Gastrocnemius medialis (tissue), 4 donors: ENCODE measurements around the gene SEMA5B.

Experiments used
- CTCF ChIP-seq, 5 experiments: fragments of 450-650 bp in 3 of 5; fragments of 200-600 bp in 2 of 5; sonication (generic) in 2 of 5; IDR thresholded peaks in 4 of 5; conservative IDR thresholded peaks in 1 of 5; 1 replicate in 4 of 5; 2 replicates in 1 of 5; pipeline ENCODE4 v1.5.1; 2016 to 2019; ENCODE audit warnings: antibody characterized with exemption in 5 of 5, mild to moderate bottlenecking in 3 of 5, moderate library complexity in 3 of 5
- POLR2A ChIP-seq, 2 donors: fragments of 450-650 bp; IDR thresholded peaks; one replicate each; pipeline ENCODE4 v1.6.1; 2017; ENCODE audit warnings: antibody characterized with exemption in 2 of 2, mild to moderate bottlenecking in 2 of 2, moderate library complexity in 2 of 2

- TF ChIP-seq POLR2A (IDR thresholded peaks at IDR 0.05): no peak
- TF ChIP-seq CTCF (IDR thresholded peaks at IDR 0.05 in 4 of 5, conservative IDR thresholded peaks at IDR 0.05 in 1 of 5): no peak
Measured at GRCh38 chr3:122984007-122984406, 43.6 kb downstream of the SEMA5B start.
